ENCODE results near the gene CTNND2.
"Not testable (repeated sequence)": the region's sequence is repeated elsewhere in the genome, so short reads cannot be mapped to it uniquely, and the experiment has no call there.

Gene CTNND2

DNA sequence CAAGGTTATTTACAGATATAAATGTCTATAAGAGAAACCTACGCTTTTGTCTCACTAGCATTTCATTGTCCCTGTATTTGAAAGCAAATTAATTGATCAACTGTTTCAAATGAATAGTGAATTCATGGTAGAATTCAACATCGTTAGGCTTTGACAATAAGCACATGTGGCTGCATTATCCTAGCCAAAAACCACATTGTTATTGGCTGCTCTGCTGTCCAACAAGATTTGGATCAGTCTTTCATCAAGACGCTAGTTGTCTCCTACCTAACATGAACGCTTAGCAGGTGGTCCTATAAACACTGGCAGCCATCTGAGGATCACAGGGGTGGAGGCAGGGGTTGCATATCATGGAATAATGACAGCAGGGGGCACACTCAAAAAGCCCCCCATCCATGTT lies 455.0 kb downstream of the CTNND2 start:
- DNase-seq (ENCODE audit: low spot score) = no peak

DNA sequence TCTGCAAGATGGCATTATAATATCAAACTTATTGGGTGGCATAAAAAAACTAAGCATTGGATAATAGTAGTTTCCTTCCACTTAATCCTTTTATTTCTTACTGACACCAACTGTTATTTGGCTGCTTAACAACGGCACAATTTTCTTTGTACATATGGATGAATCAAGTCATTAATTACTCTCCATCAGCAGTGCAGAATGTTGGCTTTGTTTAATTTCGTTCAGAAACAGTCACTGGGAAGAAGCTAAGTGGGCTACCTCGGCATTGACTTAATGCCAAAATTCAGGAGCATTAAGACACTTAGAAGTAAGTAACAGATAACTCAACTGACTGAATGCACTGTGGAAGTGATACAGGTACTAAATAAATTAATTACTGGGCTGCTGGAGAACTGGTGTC lies 460.4 kb downstream of the CTNND2 start:
- DNase-seq (ENCODE audit: low spot score) = no peak

DNA sequence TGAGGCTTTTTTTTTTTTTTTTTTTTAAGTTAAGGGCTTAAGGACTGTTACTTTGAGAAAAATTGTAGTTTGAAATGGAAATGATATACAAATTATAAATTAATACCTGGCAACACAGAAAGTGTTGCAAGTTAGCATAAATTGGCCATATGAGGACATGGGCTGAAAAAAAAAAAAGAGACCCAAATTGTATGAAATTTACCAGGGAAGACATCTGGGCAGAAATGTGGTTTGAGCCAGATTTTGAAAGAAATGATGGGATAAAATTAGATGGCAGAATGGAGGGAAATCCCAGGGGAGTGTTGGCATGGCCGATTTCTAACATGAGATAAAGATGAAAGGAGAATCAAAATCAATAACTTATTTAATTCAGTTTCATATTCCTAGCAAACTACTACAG lies 472.1 kb downstream of the CTNND2 start:
- DNase-seq (ENCODE audit: low spot score) = no peak

DNA sequence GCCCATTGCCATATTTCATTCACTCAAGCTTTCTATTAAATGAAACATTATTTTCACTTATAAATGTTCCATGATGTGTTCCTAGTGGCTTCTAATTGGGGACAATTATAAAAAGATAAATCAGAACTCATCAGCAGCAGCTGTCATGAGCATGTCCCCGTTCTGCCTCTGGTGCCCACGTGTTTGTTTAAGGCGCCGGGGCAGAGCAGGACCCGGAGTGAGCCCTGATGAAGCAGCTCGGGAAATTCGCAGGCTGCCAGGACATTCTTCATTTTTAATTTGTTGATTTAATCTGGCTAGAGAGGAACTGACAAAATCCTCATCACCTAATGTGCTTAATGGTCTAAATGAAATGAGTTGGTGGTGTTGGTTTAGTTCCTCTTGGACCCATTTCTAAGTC lies 475.0 kb downstream of the CTNND2 start:
- no peak for DNase-seq (ENCODE audit: low spot score)

DNA sequence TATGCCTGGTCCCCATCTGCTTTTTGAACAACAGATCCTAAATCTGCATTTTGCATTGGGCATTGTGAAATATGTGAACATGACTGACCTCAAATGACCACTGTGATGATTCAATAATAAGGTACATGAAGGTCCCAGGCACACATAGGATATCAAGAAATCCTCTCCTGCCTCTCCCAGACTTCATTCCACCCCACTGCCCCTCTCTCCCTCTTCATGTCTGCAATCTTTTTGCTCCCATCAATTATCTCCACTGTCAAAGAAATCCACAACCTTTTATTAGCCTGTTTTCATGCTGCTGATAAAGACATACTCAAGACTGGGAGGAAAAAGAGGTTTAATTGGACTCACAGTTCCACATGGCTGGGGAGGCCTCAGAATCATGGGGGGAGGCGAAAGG lies 476.7 kb downstream of the CTNND2 start:
- DNase-seq (ENCODE audit: low spot score) = no peak

DNA sequence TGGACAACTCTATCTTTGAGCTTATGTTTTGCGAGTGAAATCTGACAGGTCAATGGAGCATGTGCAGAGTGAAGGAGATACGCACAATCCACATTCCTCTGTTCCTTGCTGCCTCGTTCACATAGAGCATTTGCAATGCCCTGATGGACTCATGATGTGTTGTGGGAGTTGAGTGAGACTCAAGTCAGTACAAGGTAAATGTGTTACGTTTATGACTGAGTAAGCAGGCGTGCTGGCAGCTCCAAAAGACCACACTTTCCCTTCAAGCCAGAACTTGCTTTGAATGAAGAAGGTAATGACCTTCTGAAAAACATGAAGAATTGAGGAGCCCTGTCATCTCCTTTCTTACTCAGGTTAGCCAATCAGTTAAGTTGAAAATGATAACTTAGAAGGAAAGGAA lies 477.8 kb downstream of the CTNND2 start:
- no peak for DNase-seq (ENCODE audit: low spot score)

DNA sequence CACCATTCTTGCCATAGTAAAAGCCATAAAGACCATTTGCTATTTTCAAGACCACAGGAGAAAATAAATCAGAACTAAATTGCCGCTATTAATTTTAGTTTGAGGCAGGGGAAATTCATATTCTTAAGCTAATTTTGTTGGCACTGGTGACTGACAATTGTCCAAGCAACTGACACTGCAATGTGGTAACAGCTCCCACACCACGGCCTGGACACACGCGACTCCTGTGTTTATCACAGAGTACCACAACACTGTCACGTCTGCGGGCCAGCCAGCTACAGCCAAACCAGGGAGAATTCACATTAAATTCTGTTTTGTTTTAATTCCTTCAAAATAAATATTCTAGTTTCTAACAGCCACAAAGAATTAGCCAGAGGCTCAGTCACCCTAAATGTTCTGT lies 481.9 kb downstream of the CTNND2 start:
- DNase-seq (ENCODE audit: low spot score) = no peak

DNA sequence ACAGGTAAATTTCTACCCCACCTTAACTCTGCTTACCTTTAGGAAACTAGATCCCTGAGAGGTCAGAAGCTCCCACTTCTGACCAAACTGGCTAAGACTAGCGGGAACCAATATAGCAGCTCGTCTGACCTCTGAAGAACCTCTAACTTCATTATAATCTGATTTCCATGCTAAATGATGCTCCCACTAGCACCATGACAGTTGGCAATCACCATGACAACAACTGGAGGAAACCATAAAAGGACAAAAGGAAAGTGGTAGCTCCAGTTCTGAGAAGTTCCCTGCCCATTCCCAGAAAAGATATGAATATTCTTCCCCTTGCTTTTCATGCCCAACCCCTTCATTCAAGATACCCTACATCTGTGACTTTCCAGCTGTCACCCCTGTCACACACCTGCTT lies 483.3 kb downstream of the CTNND2 start:
- no peak for DNase-seq (ENCODE audit: low spot score)

DNA sequence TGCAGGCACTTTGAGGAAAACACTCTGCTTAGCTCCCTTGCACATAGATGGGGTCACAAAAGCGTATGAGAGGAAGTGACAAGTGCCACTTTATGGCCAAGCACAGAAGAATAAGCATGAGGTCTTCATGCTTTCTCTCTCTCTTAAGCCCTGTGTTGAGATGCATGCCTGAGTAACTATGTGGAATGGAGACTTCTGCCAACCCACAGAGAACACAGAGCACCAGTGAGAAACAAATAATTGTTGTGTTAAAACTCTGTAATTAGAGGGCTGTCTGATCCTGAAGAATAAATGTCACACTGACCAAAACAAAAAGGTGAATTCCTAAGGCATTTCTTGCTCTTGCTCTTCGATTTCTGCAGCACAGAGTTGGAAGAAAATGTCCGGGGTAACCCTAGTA lies 488.5 kb downstream of the CTNND2 start:
- DNase-seq (ENCODE audit: low spot score) = no peak

DNA sequence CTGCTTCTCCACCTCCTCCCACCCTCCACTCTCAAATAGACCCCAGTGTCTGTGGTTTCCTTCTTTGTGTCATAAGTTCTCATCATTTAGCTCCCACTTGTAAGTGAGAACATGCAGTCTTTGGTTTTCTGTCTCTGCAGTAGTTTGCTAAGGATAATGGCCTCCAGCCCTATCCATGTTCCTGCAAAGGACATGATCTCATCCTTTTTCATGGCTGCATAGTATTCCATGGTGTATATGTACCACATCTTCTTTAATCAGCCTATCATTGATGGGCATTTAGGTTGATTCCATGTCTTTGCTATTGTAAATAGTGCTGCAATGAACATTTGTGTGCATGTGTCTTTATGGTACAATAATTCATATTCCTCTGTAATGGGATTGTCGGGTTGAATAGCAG lies 489.5 kb downstream of the CTNND2 start:
- DNase-seq (ENCODE audit: low spot score) = not testable (repeated sequence)

DNA sequence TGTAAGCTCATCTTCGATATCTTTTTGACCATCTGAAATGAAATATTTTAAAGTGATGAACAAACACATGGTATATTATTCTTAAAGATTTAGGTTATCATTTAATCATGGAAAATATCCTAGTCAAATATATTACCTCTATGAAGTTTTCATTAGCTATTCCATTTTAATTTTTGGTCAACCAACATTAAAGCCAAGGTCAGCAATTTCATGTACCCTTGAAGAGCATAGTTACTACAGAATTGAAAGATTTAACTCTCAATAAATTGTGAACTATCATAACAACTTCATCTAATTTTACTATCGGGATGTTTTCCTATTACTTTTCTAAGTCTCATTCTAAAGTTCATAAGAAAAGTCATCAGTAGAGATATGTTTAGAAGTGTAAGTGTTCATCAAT lies 492.6 kb downstream of the CTNND2 start:
- DNase-seq (ENCODE audit: low spot score) = no peak

DNA sequence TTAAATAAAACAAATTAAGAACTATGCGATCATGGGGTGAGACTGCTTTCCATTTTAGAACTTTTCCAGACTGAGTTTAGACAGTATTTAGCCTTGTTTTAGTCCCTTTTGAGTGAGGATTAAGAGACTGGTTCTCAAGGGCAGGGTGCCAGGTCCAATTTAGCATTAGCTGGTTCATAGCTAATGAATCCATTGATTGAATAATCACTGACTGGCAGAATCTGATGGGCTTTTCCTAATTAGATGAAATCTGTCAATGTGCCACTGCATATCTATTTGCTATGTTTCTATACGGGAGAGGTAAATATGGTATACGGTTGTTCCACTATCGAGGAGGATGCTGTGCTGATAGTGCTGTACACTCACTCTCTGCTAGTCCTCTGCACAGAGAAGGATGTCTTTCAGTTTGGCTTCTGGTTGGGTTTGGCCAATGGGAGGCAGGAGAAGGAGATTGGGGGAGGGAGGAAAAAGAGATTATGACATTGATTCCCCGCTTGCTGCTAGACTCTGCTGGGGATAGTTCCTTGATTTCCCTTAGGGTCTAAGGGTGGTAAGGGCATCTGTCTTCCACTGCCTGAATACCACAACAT lies 496.6 kb downstream of the CTNND2 start:
- no peak for DNase-seq (ENCODE audit: low spot score)

DNA sequence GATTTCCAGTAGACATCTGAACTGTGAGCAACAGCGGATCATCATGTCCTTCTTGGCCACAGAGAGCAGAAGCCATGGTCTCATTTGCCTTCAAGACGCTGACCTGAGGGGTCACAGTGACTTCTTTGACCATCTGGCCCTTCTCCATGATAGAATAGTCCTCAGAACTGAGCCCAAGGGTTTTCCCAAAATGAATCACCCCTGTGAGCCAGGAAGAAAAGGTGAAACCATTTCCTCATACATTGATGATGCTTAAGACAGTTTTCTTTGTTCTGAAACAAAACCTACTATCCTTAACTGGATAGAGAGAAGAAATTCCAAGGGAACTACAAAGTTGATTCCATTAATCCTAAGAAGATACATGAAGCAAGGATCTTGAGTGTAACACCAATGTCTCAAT lies 503.9 kb downstream of the CTNND2 start:
- DNase-seq (ENCODE audit: low spot score) = no peak

DNA sequence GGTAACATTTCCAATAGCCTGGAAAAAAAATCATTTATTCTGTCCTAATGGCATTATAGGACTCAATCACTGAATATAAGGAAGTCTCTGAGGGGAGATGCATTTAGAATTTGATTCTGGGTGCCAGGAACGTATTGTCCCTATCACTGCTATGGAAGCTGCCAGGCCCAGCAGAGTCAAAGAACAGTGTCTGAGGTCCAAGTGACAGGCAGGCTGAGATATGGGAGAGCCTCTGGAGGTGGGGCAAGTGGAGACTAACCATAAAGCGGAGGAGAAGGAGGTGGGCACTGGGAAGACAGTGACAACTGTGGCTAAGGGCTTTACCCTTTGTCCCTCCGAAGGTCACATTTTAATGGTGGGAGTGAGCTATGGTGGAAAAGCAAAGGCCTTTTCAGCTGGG lies 505.5 kb downstream of the CTNND2 start:
- DNase-seq (ENCODE audit: low spot score) = no peak

DNA sequence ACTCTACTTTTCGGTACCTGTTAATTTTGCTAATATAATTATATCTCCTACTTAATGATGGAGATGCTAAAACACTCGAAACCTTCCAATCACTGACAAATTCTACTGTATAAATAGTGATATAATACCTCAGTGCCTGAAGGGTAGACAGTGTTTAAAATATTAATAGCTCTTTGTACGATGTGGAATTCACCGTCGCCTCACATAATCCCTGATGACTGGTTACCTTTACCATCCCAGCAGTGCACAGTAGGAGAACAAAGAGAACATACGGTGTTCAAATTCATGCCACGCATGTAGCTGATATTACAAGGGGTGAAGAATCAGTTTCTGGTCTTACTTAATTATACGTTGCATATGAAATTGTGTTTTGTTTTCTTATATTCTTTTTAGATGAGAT lies 506.7 kb downstream of the CTNND2 start:
- no peak for DNase-seq (ENCODE audit: low spot score)

DNA sequence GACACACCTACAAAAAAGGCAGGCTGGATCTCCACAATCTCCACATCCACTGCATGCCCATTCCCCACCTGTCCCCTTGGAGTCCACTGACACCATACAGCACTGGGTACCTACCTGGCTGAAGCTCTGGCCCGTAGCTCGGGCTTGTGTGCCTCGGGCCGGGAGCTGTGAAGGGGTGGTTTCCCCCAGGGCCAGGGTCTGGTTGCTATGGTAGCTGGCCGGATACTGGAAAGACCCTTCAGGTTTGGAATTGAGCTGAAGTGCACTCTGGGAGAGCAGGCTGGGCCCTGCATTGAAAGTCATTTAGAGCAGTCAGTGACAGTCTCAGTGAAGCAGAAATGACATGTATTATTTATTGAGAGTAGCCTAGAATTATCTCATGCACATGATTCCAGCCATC lies 507.3 kb downstream of the CTNND2 start:
- no peak for DNase-seq (ENCODE audit: low spot score)

DNA sequence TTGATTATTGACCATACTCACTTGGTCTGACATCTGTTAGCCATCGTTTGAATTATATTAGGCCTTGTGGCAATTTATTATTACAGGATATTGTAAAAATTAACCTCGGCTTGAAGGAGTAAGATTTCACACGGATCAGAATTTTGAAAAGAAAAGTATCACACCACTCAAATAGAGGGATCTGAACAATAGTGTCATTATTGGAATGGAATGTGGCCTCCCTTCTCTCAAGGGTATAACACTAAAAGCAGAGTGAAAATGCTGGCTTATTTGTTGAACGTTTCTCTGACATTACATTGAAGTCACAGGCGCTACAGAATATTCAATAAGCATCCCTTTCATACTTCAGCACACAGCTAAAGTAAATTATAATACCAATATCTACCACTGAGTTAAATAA lies 509.3 kb downstream of the CTNND2 start:
- DNase-seq (ENCODE audit: low spot score) = no peak

DNA sequence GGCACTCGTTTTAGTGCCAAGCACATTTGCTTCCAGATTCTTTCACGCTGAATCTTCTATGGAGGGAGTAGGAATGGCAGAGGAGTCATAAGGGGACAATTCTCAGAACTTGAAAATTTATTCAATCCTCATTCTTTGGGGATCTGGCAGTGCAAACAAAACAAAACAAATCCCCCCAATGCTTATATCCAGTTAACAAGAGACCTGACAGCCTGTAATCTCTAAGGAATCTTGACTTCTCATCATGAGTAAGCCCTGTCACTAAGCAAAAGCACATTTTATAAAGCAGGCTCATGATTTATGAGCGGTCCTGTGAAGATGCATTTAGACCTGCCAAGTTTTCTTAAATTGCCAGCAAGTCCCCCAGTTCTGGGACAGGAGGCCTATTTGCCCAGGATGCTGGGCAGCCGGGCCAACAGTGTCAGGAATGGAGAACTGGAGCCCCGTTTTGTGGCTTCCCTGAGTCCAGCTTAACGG lies 513.9 kb downstream of the CTNND2 start:
- no peak for DNase-seq (ENCODE audit: low spot score)

DNA sequence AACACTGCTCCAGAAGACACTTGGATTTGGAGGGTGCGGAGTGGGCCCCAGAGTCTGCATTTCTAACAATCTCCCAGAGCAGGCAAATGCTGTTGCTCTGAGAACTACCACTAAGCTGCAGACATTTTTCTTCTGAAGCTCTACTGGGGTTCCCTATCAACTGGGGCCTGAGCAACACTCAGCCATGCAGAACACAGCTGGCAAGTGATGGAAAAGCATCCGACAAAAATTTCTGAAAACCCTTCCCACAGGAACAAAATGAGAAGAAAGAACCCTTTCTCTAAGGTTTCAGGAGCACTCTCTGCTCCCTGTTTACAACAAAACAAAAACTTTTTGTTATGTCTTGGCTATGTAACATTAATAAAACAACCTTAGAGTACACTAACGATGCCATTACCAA lies 516.9 kb downstream of the CTNND2 start:
- no peak for DNase-seq (ENCODE audit: low spot score)

DNA sequence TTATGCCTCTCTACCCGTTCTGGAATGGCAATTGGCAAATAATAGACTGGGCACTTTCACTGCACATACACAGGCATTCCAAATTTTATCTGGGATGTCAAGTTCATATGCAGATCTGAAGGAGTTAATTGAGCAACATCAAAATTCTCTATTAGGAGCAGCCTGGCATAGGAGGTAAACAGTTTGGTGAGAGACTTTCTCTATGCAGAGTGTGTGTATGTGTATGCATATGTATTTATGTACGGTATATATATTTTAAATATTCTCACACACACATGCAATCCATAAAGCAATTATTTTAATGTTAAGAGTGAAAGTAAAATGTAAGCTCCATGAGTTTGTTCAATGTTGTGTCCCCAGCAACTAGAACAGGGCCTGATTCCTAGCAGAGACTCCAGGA lies 517.8 kb downstream of the CTNND2 start:
- DNase-seq (ENCODE audit: low spot score) = no peak

DNA sequence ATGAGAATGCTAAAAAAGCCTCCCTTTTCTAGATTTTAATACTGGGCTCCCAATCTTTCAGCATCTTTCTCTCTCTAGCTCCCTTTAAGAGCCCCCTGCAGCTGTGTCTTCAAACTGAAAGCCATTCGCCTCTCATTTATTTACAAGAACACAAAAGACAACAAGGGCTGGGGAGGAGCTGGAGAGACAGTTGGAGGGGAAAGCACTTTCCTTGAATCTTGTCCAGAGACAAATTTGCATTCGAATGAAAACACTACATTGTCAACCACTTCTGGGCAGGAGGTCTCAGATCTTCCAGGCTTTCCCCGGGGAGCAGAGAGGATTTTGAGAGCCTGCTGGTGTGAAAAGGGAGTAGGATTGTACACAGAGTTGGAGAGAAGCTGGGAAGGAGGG lies 518.3 kb downstream of the CTNND2 start:
- DNase-seq (ENCODE audit: low spot score) = no peak

DNA sequence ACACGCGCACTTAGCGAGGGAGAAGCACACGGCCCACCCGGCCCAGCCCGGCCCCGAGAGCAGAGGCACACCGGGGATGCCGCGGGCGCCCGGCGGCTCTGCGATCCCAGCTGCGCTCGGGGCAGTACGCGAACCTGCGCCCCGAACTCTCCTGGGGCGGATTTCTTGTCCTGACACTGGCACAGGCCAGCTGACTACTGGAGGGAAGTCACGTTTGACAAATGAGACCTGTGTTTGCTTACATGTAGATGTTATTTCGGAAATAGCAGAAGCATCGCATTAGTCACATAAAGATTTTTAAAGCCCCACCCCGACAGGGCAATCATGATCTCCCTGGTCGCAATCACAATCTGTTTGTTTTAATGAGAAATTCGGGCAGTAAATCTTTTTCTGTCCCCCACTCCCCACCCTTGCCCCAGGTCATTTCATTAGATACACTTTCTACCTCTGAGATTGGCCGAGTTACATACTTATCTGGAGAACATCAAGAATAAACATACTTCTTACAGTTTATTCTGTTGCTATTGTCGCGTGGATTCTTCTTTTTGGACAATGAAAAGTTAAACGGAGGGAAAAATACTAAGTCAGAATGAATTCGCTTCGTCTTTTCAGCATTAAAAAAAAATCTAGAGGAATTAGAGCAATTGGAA lies 518.9 kb downstream of the CTNND2 start:
- DNase-seq (ENCODE audit: low spot score) = no peak

DNA sequence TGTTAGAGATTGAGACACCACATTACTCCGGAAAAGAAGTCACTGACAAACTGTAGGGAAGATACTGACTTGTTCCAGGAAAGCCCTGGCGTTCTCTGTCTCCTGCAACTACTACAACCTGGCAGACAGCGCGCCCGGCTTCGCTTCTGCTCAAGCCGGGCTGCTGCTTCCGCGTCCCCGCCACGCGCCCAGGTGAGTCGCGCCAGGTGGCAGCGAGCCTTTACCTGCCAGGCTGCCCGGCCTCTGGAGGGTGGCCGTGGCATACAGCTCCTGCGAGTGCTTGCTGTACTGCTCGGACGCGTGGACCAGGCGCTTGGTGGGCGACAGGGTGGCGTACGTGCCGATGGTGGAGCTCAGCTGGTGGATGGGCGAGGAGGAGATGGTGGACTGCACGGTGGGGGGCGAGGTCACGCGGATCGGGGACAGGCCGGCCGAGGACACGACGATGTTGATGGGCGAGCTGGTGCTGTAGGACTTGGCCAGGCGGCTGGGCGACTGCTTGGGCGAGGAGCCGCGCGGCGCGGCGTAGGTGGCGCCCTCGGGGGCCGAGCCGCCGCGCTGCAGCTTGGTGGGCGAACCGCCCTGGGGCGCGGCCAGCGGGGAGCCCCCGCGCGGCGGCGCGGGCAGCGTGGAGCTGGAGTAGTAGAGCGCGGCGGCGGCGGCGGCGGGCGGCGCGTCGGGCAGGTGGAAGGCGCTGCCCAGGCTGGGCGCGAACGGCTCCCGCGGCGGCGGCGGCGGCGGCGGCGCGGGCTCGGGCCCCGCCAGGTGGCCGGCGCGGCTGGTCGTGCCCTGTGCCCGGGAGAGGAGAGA lies 519.6 kb downstream of the CTNND2 start:
- DNase-seq (ENCODE audit: low spot score) = no peak

All from CD4-positive, alpha-beta T cell treated with Interleukin-15 for 4 hours (primary cell).